ENCODE results near the gene LUC7L3.
"Not testable (repeated sequence)": the region's sequence is repeated elsewhere in the genome, so short reads cannot be mapped to it uniquely, and the experiment has no call there.

Gene LUC7L3

GRCh38 chr17:50699410-50699809 lies 20.0 kb upstream of the LUC7L3 start:
- TF ChIP-seq CTCF (IDR thresholded peaks at IDR 0.05; ENCODE audit: low read depth, low read length, missing control alignments), result no peak
- Histone ChIP-seq H3K4me3 (ENCODE audit: low read depth, low read length) (no peak overlapping the region), H3K36me3 (replicated peaks) (peaks cover 39% of the 10 kb centered on the region), H3K27ac (no peak overlapping the region), H3K27me3 (replicated peaks) (no peaks in the 10 kb centered on the region)
- in situ Hi-C loops (cut with HindIII; ENCODE audit: low pct_ligation_motif_present, low sequenced_read_pairs), result loop anchor here (25.0 kb wide), 1 partner anchor 137 kb away; the partner anchor contains the start of gene CACNA1G
- DNase-seq, result no peak

GRCh38 chr17:50703162-50703561 lies 16.2 kb upstream of the LUC7L3 start:
- H3K27me3 ChIP-seq (replicated peaks), result no peaks in the 10 kb centered on the region
- TF ChIP-seq CTCF (IDR thresholded peaks at IDR 0.05; ENCODE audit: low read depth, low read length, missing control alignments), result no peak
- H3K27ac ChIP-seq, result no peak overlapping the region
- no peak for DNase-seq
- H3K4me3 ChIP-seq (ENCODE audit: low read depth, low read length), result no peak overlapping the region
- peaks cover 18% of the 10 kb centered on the region for H3K36me3 ChIP-seq (replicated peaks)
- in situ Hi-C loops (cut with HindIII; ENCODE audit: low pct_ligation_motif_present, low sequenced_read_pairs), result no loop called here

- Histone ChIP-seq H3K4me3 (ENCODE audit: low read depth, low read length) (peak within 1 kb of the TSS; percentile 90), H3K36me3 (replicated peaks) (peaks cover 3% of the 10 kb centered on the region), H3K27me3 (replicated peaks) (no peaks in the 10 kb centered on the region), H3K27ac (peak within 1 kb of the TSS; percentile 83)
- DNase-seq, result peak; percentile 91
- in situ Hi-C loops (cut with HindIII; ENCODE audit: low pct_ligation_motif_present, low sequenced_read_pairs), result no loop called here
- TF ChIP-seq CTCF (IDR thresholded peaks at IDR 0.05; ENCODE audit: low read depth, low read length, missing control alignments), result no peak
Measured at GRCh38 chr17:50707289-50708049, 11.9 kb upstream of the LUC7L3 start, which contains the start of gene ANKRD40. TSS of gene ANKRD40 (minus strand) at chr17:50707914. CDS start at chr17:50707654, 260 bp downstream.

GRCh38 chr17:50708050-50709000 lies 11.1 kb upstream of the LUC7L3 start:
- TF ChIP-seq CTCF (IDR thresholded peaks at IDR 0.05; ENCODE audit: low read depth, low read length, missing control alignments), result no peak
- Histone ChIP-seq H3K27ac (peak overlapping the region; percentile 83), H3K36me3 (replicated peaks) (peaks cover 3% of the 10 kb centered on the region), H3K27me3 (replicated peaks) (no peaks in the 10 kb centered on the region), H3K4me3 (ENCODE audit: low read depth, low read length) (peak overlapping the region; percentile 90)
- DNase-seq, result no peak
- in situ Hi-C loops (cut with HindIII; ENCODE audit: low pct_ligation_motif_present, low sequenced_read_pairs), result no loop called here

GRCh38 chr17:50709053-50709452 lies 10.3 kb upstream of the LUC7L3 start:
- H3K4me3 ChIP-seq (ENCODE audit: low read depth, low read length); H3K36me3 ChIP-seq (replicated peaks); H3K27me3 ChIP-seq (replicated peaks); in situ Hi-C loops (cut with HindIII; ENCODE audit: low pct_ligation_motif_present, low sequenced_read_pairs); DNase-seq: not testable (repeated sequence)
- H3K27ac ChIP-seq, result peak overlapping the region; percentile 83

GRCh38 chr17:50710025-50710424 lies 9.4 kb upstream of the LUC7L3 start:
- DNase-seq, result no peak
- Histone ChIP-seq H3K27me3 (replicated peaks) (no peaks in the 10 kb centered on the region), H3K27ac (no peak overlapping the region), H3K4me3 (ENCODE audit: low read depth, low read length) (no peak overlapping the region), H3K36me3 (replicated peaks) (no peaks in the 10 kb centered on the region)
- TF ChIP-seq CTCF (IDR thresholded peaks at IDR 0.05; ENCODE audit: low read depth, low read length, missing control alignments), result no peak
- in situ Hi-C loops (cut with HindIII; ENCODE audit: low pct_ligation_motif_present, low sequenced_read_pairs), result no loop called here
